Large intestine (tissue), 3 donors: Measurements from ENCODE around the gene TOP1. TPM values are rescaled to one million over a fixed set of nuclear protein-coding genes. Genes with fewer than 3 reads are reported as not detected.
A peak's percentile ranks its signal among the peaks of the same experiment; 100 is the strongest.

Experiments used
- DNase-seq, 2 donors: peaks; one replicate each; pipeline versions ENCODE4 v3.0.0 to v3.0.0-alpha.2; 2013
- H3K27ac ChIP-seq: one replicate; pipeline ENCODE4 v1.5.1; 2013; ENCODE audit warnings: low read length
- H3K27me3 ChIP-seq: 2 replicates; pipeline ENCODE4 v1.6.1; 2013; ENCODE audit warnings: low read length; ENCODE audit not compliant: control insufficient read depth, insufficient read depth
- H3K36me3 ChIP-seq: 2 replicates; pipeline ENCODE4 v1.6.1; 2013; ENCODE audit warnings: low read length; ENCODE audit not compliant: control insufficient read depth, insufficient read depth
- H3K4me1 ChIP-seq: one replicate; pipeline ENCODE4 v1.6.1; 2013; ENCODE audit warnings: low read length; ENCODE audit not compliant: control insufficient read depth, insufficient read depth
- H3K4me3 ChIP-seq: one replicate; pipeline ENCODE4 v1.5.1; 2013; ENCODE audit warnings: low read length
- H3K9me3 ChIP-seq: one replicate; pipeline ENCODE4 v1.6.1; 2013; ENCODE audit warnings: mild to moderate bottlenecking, low read depth, low read length, moderate library complexity; ENCODE audit not compliant: control insufficient read depth
- WGBS: methylation state at CpG from one replicate; pipeline ENCODE4 v1.1.5; 2013; ENCODE audit warnings: low lambda C conversion rate; ENCODE audit not compliant: insufficient coverage; 5-methylcytosine and 5-hydroxymethylcytosine counted together
- polyA plus RNA-seq: library from polyadenylated mRNA; unstranded; fragments of 120-200 nt; gene quantifications from one replicate; pipeline ENCODE4 v1.2.1, GENCODE V29; 2013

Gene TOP1
- polyA plus RNA-seq, 1 donor = 79.5 TPM

DNA sequence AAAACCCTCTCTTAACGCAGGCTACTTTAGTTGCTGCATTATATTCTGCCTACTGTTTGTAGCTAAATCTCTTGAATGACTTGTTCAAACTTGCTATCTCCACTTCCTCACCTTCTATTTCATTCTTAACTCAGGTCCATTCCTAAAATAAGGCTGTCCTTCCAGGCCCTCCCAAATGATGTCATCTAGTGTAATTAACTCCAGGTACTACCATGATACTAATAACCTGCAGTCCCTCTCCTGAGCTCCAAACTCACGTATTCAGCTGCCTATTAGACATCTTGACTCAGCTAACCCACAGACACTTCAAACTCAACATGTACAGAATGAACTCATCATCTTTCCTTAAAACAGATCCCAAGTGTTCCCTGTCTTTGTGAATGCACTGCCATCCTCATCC, 10.5 kb upstream of the TOP1 start:
- H3K4me1 ChIP-seq = peaks cover 5% of the 10 kb centered on the region
- H3K4me3 ChIP-seq = no peak overlapping the region
- no peaks in the 10 kb centered on the region for H3K9me3 ChIP-seq
- no peak for DNase-seq
- H3K27me3 ChIP-seq = no peaks in the 10 kb centered on the region
- H3K36me3 ChIP-seq = no peaks in the 10 kb centered on the region
- H3K27ac ChIP-seq = no peak overlapping the region
- WGBS = 67% methylated on average over 1 of the region's 2 CpGs

DNA sequence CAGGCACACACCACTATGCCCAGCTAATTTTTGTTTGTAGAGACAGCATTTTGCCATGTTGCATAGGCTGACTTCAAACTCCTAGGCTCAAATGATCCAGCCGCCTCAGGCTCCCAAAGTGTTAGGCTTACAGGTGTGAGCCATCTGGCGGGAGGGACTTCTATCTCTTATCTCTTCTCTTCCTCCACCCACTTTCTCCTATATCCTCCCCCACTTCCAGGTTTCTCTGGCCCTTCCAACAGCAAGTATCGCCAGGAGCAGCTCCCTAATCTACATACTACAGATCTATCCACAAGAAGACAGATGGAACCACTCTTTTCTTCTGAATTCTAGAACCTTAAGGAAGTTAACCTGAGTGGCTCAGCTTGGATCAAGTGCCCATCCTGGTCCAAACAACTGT, 5.1 kb upstream of the TOP1 start:
- H3K36me3 ChIP-seq = no peaks in the 10 kb centered on the region
- no peak for DNase-seq
- no peaks in the 10 kb centered on the region for H3K9me3 ChIP-seq
- no peak overlapping the region for H3K4me3 ChIP-seq
- no CpG with 5 or more reads among the region's 3 CpGs for WGBS
- H3K27me3 ChIP-seq = no peaks in the 10 kb centered on the region
- H3K27ac ChIP-seq = no peak overlapping the region
- H3K4me1 ChIP-seq = no peaks in the 10 kb centered on the region

DNA sequence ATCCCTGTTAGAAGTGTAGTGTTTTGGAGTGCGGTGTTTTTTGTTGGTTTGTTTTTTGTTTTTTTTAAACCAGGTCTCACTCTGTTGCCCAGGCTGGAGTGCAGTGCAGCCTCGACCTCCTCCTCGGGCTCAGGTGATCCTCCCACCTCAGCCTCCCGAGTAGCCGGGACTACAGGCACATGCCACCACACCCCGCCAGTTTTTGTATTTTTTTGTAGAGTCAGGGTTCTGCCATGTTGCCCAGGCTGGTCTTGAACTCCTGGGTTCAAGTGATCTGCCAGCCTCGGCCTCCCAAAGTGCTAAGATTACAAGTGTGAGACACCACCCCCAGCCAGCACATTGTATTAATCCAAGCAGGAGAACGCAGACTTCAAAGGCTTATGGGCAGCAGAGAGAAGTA, 1.3 kb upstream of the TOP1 start:
- WGBS = no CpG with 5 or more reads among the region's 8 CpGs
- no peak for DNase-seq
- Histone ChIP-seq H3K27me3 (no peaks in the 10 kb centered on the region), H3K9me3 (no peaks in the 10 kb centered on the region), H3K4me3 (no peak overlapping the region), H3K4me1 (peaks cover 10% of the 10 kb centered on the region), H3K27ac (no peak overlapping the region), H3K36me3 (no peaks in the 10 kb centered on the region)

DNA sequence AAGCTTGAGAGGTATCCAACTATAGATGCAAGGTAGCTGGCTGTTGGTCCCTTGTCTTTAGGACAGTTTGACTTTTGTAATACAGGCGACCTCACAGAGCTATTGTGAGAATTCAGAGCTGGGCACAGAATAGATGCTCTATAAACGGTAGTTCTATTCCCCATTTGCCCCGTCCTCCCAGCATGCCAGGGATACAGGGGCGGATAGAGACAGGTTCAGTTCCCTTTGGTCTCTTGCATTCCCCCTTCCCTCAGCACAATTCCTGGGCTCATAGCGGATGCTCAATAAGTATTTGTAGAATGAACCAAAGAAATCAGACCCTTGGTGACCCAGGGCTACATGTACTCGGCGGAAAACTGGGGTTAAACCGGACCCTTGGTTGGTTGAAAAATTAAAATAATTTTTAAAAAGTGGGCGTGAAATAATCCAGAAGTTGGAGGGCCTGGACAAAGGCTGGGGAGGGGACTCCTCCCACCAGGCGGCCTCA, 707 bp upstream of the TOP1 start:
- H3K27me3 ChIP-seq = no peaks in the 10 kb centered on the region
- peaks cover 11% of the 10 kb centered on the region for H3K4me1 ChIP-seq
- no peak overlapping the region for H3K27ac ChIP-seq
- no peaks in the 10 kb centered on the region for H3K9me3 ChIP-seq
- no peaks in the 10 kb centered on the region for H3K36me3 ChIP-seq
- no peak for DNase-seq
- 10% methylated on average over 3 of the region's 10 CpGs for WGBS
- H3K4me3 ChIP-seq = peak overlapping the region; percentile 72

DNA sequence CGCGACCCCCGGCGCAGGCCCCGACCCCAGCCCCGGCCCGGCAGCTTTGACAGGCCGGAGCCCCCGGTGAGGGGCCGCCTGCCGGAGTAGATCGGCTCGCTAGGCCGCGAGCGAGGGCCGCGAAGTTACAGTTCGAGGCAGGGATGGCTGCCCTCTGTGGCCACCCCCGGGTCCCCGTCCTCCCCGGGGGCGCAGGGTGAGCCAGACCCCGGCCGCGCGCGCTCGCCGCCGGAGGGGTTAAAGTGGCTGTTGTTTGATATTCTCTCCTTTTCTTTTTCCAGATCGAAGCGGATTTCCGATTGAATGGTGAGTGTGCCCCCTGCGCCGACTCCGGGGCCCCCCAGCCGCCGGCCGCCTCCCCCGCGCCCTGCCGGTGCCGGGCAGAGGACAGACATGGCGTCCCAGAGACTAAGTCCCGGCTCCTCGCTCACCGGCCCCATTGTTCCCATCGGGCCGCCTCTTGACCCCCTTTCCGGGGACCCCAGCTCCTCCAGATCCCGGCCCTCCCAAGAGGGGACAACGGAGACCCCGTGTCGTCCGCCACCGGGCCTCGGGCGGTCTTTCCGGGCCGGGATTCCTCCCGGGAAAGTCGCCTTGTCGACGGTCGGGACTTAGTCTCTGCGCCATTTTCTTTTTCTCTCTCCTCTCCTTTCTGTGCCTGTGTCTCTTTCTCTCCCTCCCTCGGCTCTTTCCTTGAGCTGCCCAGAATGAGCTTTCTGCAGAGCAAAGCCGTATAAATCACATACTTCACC, 704 bp downstream of the TOP1 start:
- H3K27me3 ChIP-seq = no peaks in the 10 kb centered on the region
- no peaks in the 10 kb centered on the region for H3K36me3 ChIP-seq
- no peaks in the 10 kb centered on the region for H3K9me3 ChIP-seq
- peak overlapping the region; percentile 72 for H3K4me3 ChIP-seq
- DNase-seq = peak in 1 of 2 donors; percentile 55
- peak overlapping the region; percentile 87 for H3K27ac ChIP-seq
- peaks cover 18% of the 10 kb centered on the region for H3K4me1 ChIP-seq
- 8% methylated on average over 2 of the region's 69 CpGs for WGBS

DNA sequence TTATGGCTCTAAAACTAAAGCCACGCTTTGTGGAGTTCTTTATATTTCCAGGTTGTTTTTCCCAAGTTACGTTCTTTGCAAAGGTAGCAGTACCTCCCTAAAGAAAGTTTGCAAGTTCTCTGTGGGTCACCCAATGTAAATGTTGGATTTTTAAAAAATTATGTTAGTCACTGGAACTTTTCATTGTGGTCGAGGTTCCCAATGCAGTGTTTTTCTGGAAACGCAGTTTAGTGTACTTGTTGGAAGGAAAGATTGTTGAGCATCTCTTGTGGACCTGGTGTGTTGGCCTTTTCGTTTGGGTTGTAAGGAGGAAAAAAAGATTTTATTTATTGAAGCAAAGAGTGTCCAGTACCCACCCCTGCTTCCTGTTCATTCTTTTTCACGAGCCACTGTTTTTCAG, 1.4 kb downstream of the TOP1 start:
- 2% methylated on average over 4 of the region's 6 CpGs for WGBS
- Histone ChIP-seq H3K27ac (peak overlapping the region; percentile 87), H3K4me3 (peak overlapping the region; percentile 72), H3K4me1 (peaks cover 19% of the 10 kb centered on the region), H3K9me3 (no peaks in the 10 kb centered on the region), H3K27me3 (no peaks in the 10 kb centered on the region), H3K36me3 (no peaks in the 10 kb centered on the region)
- DNase-seq = no peak

- H3K36me3 ChIP-seq = no peaks in the 10 kb centered on the region
- no peaks in the 10 kb centered on the region for H3K9me3 ChIP-seq
- peak overlapping the region; percentile 72 for H3K4me3 ChIP-seq
- H3K4me1 ChIP-seq = peaks cover 19% of the 10 kb centered on the region
- 0% methylated on average over 1 of the region's 5 CpGs for WGBS
- DNase-seq = no peak
- no peaks in the 10 kb centered on the region for H3K27me3 ChIP-seq
- H3K27ac ChIP-seq = peak overlapping the region; percentile 87
These were observed 2.1 kb downstream of the TOP1 start for GRCh38 chr20:41030531-41031242.

DNA sequence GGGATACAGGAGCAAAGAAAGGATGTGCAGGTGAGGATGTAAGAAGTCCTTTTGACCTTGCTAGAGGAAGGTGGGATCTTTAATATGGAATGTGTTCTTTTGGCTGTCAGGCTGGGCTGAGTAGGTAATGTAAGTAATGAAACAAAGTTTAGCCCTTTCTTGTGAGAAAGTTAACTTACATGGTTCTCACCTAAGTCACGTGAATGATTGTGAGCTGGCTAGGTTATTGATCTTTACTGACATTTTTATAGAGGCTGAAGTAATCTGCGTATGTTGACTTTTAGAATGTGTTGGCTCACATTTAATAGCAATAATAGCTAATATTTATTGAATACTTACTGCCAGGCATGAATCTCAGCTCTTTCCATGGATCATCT, 2.6 kb downstream of the TOP1 start:
- no peaks in the 10 kb centered on the region for H3K9me3 ChIP-seq
- H3K4me3 ChIP-seq = no peak overlapping the region
- peaks cover 19% of the 10 kb centered on the region for H3K4me1 ChIP-seq
- no peak overlapping the region for H3K27ac ChIP-seq
- WGBS = no CpG with 5 or more reads among the region's 2 CpGs
- no peak for DNase-seq
- H3K36me3 ChIP-seq = no peaks in the 10 kb centered on the region
- H3K27me3 ChIP-seq = no peaks in the 10 kb centered on the region

- H3K4me1 ChIP-seq = peaks cover 19% of the 10 kb centered on the region
- no peaks in the 10 kb centered on the region for H3K27me3 ChIP-seq
- no CpG with 5 or more reads among the region's 3 CpGs for WGBS
- no peaks in the 10 kb centered on the region for H3K36me3 ChIP-seq
- H3K4me3 ChIP-seq = no peak overlapping the region
- no peak overlapping the region for H3K27ac ChIP-seq
- no peak for DNase-seq
- no peaks in the 10 kb centered on the region for H3K9me3 ChIP-seq
These were observed 3.6 kb downstream of the TOP1 start for GRCh38 chr20:41032271-41032670.

DNA sequence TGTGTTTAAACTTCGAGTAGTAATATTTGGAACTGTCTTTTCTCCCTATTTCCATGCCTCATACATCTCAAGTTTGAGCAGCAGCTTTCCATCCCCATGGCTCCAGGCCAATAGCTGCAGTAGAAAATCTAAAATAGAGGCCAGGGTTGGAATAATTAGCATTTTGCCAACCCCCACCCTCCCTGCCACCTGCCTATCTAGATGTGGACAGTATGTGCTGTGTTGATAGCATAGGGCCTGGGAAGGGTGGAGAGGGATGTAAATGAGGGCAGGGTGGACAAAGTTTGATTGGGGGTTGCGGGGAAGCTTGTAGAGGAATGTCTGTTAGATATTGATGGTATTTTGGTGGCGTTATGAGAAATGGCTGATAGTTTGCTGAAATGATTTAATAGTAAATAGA, 5.6 kb downstream of the TOP1 start:
- H3K27me3 ChIP-seq = no peaks in the 10 kb centered on the region
- peaks cover 29% of the 10 kb centered on the region for H3K4me1 ChIP-seq
- WGBS = 57% methylated on average over 1 of the region's 3 CpGs
- no peak for DNase-seq
- H3K27ac ChIP-seq = no peak overlapping the region
- no peak overlapping the region for H3K4me3 ChIP-seq
- H3K9me3 ChIP-seq = no peaks in the 10 kb centered on the region
- no peaks in the 10 kb centered on the region for H3K36me3 ChIP-seq
